Psoas muscle (tissue), 8 donors: ENCODE measurements around the gene AP2B1. TPM values are rescaled to one million over a fixed set of nuclear protein-coding genes. Genes with fewer than 3 reads are reported as not detected.
A peak's percentile ranks its signal among the peaks of the same experiment; 100 is the strongest.

ENCODE experiments used
- ATAC-seq, 4 donors: fragments of 200-7000 bp; cut with Tn5 transposase; one replicate each; pipeline ENCODE4 v1.9.1; 2020; ENCODE audit warnings: moderate library complexity in 3 of 4, mild to moderate bottlenecking in 2 of 4
- DNase-seq, 2 donors: peaks; one replicate each; pipeline ENCODE4 v3.0.0-alpha.2; 2020
- H3K27ac ChIP-seq: fragments of 200-600 bp; one replicate; pipeline ENCODE4 v1.8.0; 2022
- H3K27me3 ChIP-seq, 3 donors: fragments of 200-600 bp in 1 of 3; one replicate each; pipeline versions ENCODE4 v1.6.1 to v1.8.0; 2013 to 2022; ENCODE audit warnings: low read length in 2 of 3, mild to moderate bottlenecking in 2 of 3, moderate library complexity in 1 of 3; ENCODE audit not compliant: insufficient read depth in 3 of 3
- H3K36me3 ChIP-seq, 2 donors: fragments of 200-600 bp in 1 of 2; one replicate each; pipeline versions ENCODE4 v1.6.1 to v1.8.0; 2013 to 2022; ENCODE audit warnings: low read depth in 1 of 2, mild to moderate bottlenecking in 1 of 2, moderate library complexity in 1 of 2; ENCODE audit not compliant: insufficient read depth in 1 of 2
- H3K4me1 ChIP-seq: fragments of 200-600 bp; one replicate; pipeline ENCODE4 v1.8.0; 2022
- H3K4me3 ChIP-seq: fragments of 200-600 bp; one replicate; pipeline ENCODE4 v1.8.0; 2022; ENCODE audit warnings: mild to moderate bottlenecking
- H3K9me3 ChIP-seq: fragments of 200-600 bp; one replicate; pipeline ENCODE4 v1.8.0; 2022
- CTCF ChIP-seq: fragments of 200-600 bp; IDR thresholded peaks from one replicate; pipeline ENCODE4 v1.8.0; 2022; ENCODE audit warnings: antibody characterized with exemption
- WGBS, 3 donors: extraction: QIAGEN DNeasy Blood & Tissue Kit; methylation state at CpG; one replicate each; pipeline versions ENCODE4 v1.1.6 to v1.1.7; 2013; 5-methylcytosine and 5-hydroxymethylcytosine counted together
- intact Hi-C, 2 donors: fragments of 100-400 bp; cut with DNase I; formaldehyde crosslinking; loops; one replicate each; pipeline versions ENCODE4 v1.11.0 to v1.14.2; 2022
- polyA plus RNA-seq, 3 donors: library from polyadenylated mRNA; stranded (reverse); fragments of 200-250 nt; gene quantifications; one replicate each; pipeline ENCODE4 v1.2.3, GENCODE V29; 2013
- total RNA-seq, 4 donors: library from RNA; stranded (reverse); fragmentation: NEBNext Ultra II Directional in 2 of 4; extraction: Animal tissue kit (Norgen Biotek cat#: 25700) in 2 of 4; gene quantifications; one replicate each; pipeline versions ENCODE4 v1.2.1 to v1.2.4, GENCODE V29; 2021 to 2023
- donor health status: healthy with polysubstance abuse.
- donor health status: DM: no; HTN: no; CAD: no; lungs with moderate emphysema.
- donor health status: Bipolar disorder and iron deficiency.
- donor health status: healthy.
- donor health status: DM: yes; HTN: yes; CAD: no.
- donor health status: DM: no; HTN: no; CAD: no.
- donor health status: DM: no; HTN: no; CAD: no.
- donor health status: DM: yes; HTN: yes; CAD: no.

The AP2B1 gene
- total and polyA plus RNA-seq, 7 donors: 20.0 to 92.4 (median 63.2) TPM

GRCh38 chr17:35660902-35661301 lies 73.8 kb downstream of the AP2B1 start:
- intact Hi-C loops: loop anchor here in 1 of 2 donors (5.0 kb wide), 3 partner anchors 34 to 81 kb away; no protein-coding TSS in a partner anchor
- H3K27ac ChIP-seq: peak overlapping the region; percentile 62
- peak; percentile 40 for TF ChIP-seq CTCF
- no peaks in the 10 kb centered on the region for H3K9me3 ChIP-seq
- ATAC-seq: peak; percentile 90 to 97 (median 94)
- H3K4me1 ChIP-seq: peaks cover 23% of the 10 kb centered on the region
- WGBS, 3 donors: 23 to 50% (median 42%) methylated on average over 1 of the region's 1 CpG
- no peak for DNase-seq
- no peaks in the 10 kb centered on the region for H3K27me3 ChIP-seq
- no peak overlapping the region for H3K4me3 ChIP-seq
- H3K36me3 ChIP-seq: peaks cover 4 to 61% of the 10 kb centered on the region in 2 donors

DNA sequence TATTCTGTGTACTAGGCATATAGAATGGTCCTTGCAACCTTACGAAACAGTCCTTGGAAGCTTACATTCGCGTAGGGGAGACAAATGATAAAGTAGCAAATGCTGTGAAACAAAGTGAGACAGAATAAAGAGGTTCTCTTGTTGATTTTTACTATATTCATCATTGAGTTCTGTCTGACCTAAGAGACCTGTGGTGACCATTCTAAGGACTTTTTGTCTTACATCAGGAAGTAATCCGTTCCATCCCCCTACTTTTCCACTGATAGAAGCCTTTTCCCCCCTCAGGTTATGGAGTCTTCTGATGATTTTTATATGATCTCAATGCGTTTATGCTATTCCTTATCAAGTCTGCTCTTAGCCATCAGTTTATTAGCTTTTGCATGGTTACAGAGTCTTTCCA lies 77.6 kb downstream of the AP2B1 start:
- no peak for DNase-seq
- no peaks in the 10 kb centered on the region for H3K9me3 ChIP-seq
- intact Hi-C loops: loop anchor here in 1 of 2 donors (5.0 kb wide), 3 partner anchors 37 to 78 kb away; no protein-coding TSS in a partner anchor
- no peaks in the 10 kb centered on the region for H3K27me3 ChIP-seq
- no peak overlapping the region for H3K27ac ChIP-seq
- H3K4me1 ChIP-seq: peaks cover 16% of the 10 kb centered on the region
- TF ChIP-seq CTCF: no peak
- 94 to 97% (median 95%) methylated on average over 5 of the region's 5 CpGs for WGBS, 3 donors
- H3K4me3 ChIP-seq: no peak overlapping the region
- no peak for ATAC-seq
- peaks cover 4 to 52% of the 10 kb centered on the region in 2 donors for H3K36me3 ChIP-seq

DNA sequence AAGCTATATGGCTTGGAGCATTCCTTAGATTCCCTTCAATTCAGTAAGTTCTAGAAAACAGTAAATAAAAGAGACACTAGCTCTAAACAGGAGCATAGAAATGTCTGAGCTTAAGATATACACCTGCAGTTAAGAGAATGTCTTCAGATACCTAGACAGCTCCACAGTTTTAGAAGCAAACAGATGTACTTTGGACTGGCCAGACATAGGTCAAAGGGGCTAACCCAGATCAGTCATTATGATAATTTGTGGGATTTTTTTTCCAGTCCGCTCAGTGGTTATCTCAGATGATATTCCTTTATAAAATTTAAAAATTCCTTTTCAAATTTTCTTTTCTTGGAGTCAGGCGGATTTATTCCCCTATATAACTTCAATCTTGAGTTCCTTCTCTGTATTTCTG lies 78.5 kb downstream of the AP2B1 start:
- Histone ChIP-seq H3K4me1 (peaks cover 10% of the 10 kb centered on the region), H3K36me3 (peaks cover 4 to 53% of the 10 kb centered on the region in 2 donors), H3K27ac (no peak overlapping the region), H3K9me3 (no peaks in the 10 kb centered on the region), H3K27me3 (no peaks in the 10 kb centered on the region), H3K4me3 (no peak overlapping the region)
- no peak for TF ChIP-seq CTCF
- intact Hi-C loops: no loop called here
- DNase-seq (no peak), ATAC-seq (no peak)
- WGBS, 3 donors: 97 to 100% (median 98%) methylated on average over 2 of the region's 2 CpGs

- ATAC-seq (no peak), DNase-seq (no peak)
- H3K27ac ChIP-seq: no peak overlapping the region
- peaks cover 4 to 57% of the 10 kb centered on the region in 2 donors for H3K36me3 ChIP-seq
- intact Hi-C loops: no loop called here
- no peaks in the 10 kb centered on the region for H3K9me3 ChIP-seq
- H3K4me1 ChIP-seq: peaks cover 8% of the 10 kb centered on the region
- WGBS, 3 donors: 49 to 50% (median 49%) methylated on average over 2 of the region's 2 CpGs
- no peaks in the 10 kb centered on the region for H3K27me3 ChIP-seq
- H3K4me3 ChIP-seq: no peak overlapping the region
- TF ChIP-seq CTCF: no peak
Measured at GRCh38 chr17:35666070-35666469, 78.9 kb downstream of the AP2B1 start.

DNA sequence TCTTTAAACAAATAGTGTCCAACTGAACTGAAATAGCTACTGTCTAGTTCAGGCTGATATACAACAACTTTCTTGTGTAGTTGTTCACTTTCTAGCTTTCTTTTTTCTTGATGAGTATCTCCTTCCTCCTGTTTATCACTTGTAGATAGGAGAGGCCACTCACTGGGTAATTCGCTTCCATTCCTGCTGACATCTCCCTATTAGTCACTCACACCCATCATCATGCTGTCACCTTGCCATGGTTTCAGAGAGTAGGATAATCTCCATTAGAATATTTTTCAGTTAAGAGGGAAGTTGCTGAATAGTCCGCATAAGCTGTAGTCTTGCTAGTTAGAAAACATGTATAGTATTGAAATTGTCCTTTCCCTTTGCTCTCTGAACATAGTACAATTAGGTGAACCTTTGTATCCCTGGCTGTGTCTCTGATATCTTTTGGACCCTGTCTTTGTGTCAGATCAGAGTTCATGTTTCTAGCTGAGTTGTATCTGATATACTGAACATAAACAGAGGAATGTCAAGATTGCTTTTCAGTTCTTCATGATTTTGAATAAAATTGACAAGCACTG lies 79.9 kb downstream of the AP2B1 start:
- Histone ChIP-seq H3K27ac (no peak overlapping the region), H3K4me1 (no peaks in the 10 kb centered on the region), H3K4me3 (no peak overlapping the region), H3K9me3 (no peaks in the 10 kb centered on the region), H3K36me3 (peaks cover 4 to 62% of the 10 kb centered on the region in 2 donors), H3K27me3 (no peaks in the 10 kb centered on the region)
- DNase-seq (no peak), ATAC-seq (peak; percentile 47 to 81 (median 66))
- intact Hi-C loops: no loop called here
- WGBS, 3 donors: 91 to 98% (median 91%) methylated on average over 2 of the region's 2 CpGs
- TF ChIP-seq CTCF: no peak
